Activated T-helper 9 cell treated with anti-CD3 and anti-CD28 coated beads, Interleukin-2, amount 50 U/mL, for 16 hours (primary cell): ENCODE measurements around the gene DLL1.

ENCODE experiments used
- DNase-seq: peaks from one replicate; pipeline ENCODE4 v3.0.0-alpha.2; 2020; ENCODE audit warnings: low read depth

DLL1 gene

GRCh38 chr6:170283212-170284081 lies 7.4 kb downstream of the DLL1 start:
- DNase-seq = no peak

GRCh38 chr6:170282512-170283158 lies 8.2 kb downstream of the DLL1 start:
- DNase-seq = no peak

- DNase-seq = no peak
Measured at GRCh38 chr6:170281331-170282292, 9.3 kb downstream of the DLL1 start.

- no peak for DNase-seq
Measured at GRCh38 chr6:170280689-170281045, 10.2 kb downstream of the DLL1 start.

GRCh38 chr6:170279977-170280688 lies 10.7 kb downstream of the DLL1 start:
- no peak for DNase-seq

- DNase-seq = no peak
Measured at GRCh38 chr6:170279426-170279825, 11.5 kb downstream of the DLL1 start.

- DNase-seq = no peak
Measured at GRCh38 chr6:170278743-170279094, 12.2 kb downstream of the DLL1 start.

- no peak for DNase-seq
Measured at GRCh38 chr6:170277893-170278742, 12.8 kb downstream of the DLL1 start.

GRCh38 chr6:170276369-170277057 lies 14.4 kb downstream of the DLL1 start:
- DNase-seq = no peak

GRCh38 chr6:170274713-170275560 lies 15.9 kb downstream of the DLL1 start:
- no peak for DNase-seq

- no peak for DNase-seq
Measured at GRCh38 chr6:170273681-170274080, 17.2 kb downstream of the DLL1 start.

- DNase-seq = no peak
Measured at GRCh38 chr6:170273191-170273590, 17.7 kb downstream of the DLL1 start.

- DNase-seq = no peak
Measured at GRCh38 chr6:170272341-170273065, 18.4 kb downstream of the DLL1 start.

- DNase-seq = peak; percentile 36
Measured at GRCh38 chr6:170271771-170272314, 19.0 kb downstream of the DLL1 start.

- no peak for DNase-seq
Measured at GRCh38 chr6:170270984-170271593, 19.8 kb downstream of the DLL1 start.

GRCh38 chr6:170269846-170270541 lies 20.9 kb downstream of the DLL1 start:
- no peak for DNase-seq

GRCh38 chr6:170269151-170269845 lies 21.6 kb downstream of the DLL1 start:
- DNase-seq = no peak
